GM13976 (cell line): ENCODE measurements around the gene TMEM117.

Experiments used
- DNase-seq: peaks from one replicate; pipeline ENCODE4 v3.0.0; 2012; ENCODE audit warnings: low spot score
- in situ Hi-C: fragments of 300-500 bp; cut with MboI; formaldehyde crosslinking; loops from one replicate; pipeline ENCODE4 v1.12.0; 2022; ENCODE audit warnings: low sequenced_read_pairs, mixed read lengths, inconsistent platforms; ENCODE audit not compliant: unreplicated experiment
- TF ChIP-seq, protein P1 (sequence below): IDR thresholded peaks from 2 replicates; pipeline ENCODE4 v1.5.1; 2012; ENCODE audit warnings: borderline replicate concordance, mild to moderate bottlenecking; ENCODE audit not compliant: insufficient read depth; ENCODE audit errors: extremely low read depth, missing control alignments, control extremely low read depth

TMEM117 gene

DNA sequence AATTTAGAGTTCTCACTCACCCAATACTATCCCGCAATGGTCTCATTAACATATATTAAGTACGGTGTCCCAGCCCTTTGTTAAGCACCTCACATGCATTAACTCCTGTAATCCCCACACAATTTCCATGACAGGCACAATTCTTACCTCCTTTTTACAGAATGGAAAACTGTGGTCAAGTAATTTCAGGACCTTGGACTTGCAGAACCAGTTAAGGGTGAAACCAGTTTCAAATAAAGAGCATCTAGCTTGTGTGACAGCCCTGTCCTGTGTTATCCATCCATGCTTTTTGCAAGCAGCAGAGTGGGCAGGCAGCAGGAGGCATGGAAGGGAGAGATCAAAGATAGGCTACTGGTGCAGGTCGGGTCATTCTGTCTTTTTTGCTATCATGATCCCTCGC lies 569.4 kb downstream of the TMEM117 start:
- TF ChIP-seq, protein P1, sequence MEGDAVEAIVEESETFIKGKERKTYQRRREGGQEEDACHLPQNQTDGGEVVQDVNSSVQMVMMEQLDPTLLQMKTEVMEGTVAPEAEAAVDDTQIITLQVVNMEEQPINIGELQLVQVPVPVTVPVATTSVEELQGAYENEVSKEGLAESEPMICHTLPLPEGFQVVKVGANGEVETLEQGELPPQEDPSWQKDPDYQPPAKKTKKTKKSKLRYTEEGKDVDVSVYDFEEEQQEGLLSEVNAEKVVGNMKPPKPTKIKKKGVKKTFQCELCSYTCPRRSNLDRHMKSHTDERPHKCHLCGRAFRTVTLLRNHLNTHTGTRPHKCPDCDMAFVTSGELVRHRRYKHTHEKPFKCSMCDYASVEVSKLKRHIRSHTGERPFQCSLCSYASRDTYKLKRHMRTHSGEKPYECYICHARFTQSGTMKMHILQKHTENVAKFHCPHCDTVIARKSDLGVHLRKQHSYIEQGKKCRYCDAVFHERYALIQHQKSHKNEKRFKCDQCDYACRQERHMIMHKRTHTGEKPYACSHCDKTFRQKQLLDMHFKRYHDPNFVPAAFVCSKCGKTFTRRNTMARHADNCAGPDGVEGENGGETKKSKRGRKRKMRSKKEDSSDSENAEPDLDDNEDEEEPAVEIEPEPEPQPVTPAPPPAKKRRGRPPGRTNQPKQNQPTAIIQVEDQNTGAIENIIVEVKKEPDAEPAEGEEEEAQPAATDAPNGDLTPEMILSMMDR, result no peak
- in situ Hi-C loops, result no loop called here
- no peak for DNase-seq

DNA sequence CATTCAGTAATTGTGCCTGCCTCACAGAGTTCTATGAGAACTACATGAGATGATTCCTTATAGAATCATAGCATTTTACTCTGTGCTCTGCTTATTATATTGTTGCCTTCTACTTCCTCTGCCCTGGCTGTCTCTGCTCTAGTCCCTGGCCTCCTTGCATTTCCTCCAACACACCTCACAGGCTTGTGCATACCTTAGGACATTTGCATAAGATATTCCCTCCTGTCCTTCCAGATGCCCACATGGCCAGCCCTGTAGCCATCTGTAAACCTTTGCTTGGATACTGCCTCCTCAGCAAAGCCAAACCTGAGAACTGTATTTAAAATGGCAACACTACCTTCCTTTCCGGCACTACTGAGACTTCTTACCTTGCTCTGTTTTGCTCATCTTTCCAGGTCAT lies 586.7 kb downstream of the TMEM117 start:
- no peak for DNase-seq
- TF ChIP-seq, protein P1, result no peak
- in situ Hi-C loops, result no loop called here

DNA sequence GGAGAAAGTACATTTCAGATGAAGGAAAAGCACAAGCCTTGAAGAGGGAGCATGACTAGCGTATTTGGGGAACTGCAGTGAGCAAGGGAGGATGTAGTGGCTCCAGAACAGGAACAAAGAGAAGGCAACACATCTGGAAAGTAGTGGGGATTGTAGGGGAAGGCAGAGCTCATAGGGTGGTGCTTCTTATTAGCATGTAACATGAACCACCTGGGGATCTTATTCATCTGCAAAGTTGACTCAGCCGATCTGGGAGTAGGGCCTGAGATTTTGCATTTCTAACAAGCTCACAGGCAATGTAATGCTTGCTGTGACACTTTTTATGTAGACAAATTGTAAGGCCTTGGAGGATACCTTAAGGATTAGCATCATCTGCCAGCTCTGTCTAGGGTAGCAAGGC lies 592.9 kb downstream of the TMEM117 start:
- in situ Hi-C loops, result loop anchor here (25.0 kb wide), 1 partner anchor 417 kb away; no protein-coding TSS in a partner anchor
- TF ChIP-seq, protein P1, result no peak
- DNase-seq, result no peak

DNA sequence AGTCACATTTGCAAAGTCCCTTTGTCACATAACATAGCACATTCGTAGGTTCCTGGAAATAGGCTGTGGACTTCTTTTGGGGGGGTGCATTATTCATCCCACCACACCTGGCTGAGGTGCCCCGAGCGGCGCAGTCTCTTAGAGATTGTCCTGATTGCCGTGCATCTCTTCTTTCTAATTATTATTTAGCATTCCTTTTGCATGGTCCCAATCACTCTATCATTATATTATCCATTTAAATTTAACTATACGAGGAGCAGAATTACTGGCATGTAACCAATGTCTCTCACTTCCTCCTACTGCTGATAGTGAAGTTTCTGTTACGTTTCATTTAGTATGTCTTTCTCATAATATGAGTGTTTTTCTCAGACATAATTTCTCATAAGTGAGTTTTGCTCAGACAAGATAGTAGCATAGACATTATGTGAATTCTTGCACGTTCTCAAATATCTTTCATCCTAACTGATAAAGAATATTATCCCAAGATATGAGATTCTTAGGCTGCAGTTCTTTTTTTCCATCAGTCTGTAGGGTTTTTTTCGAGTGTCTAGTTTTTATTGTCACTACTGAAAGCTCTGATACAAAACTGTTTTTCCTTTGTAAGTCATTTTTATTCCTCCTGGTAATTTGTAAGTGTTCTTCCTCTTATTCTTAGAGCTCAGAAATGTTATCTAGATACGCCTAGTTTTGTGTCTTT lies 595.9 kb downstream of the TMEM117 start:
- TF ChIP-seq, protein P1, result no peak
- in situ Hi-C loops, result loop anchor here (25.0 kb wide), 1 partner anchor 419 kb away; no protein-coding TSS in a partner anchor
- peak; percentile 9 for DNase-seq

- TF ChIP-seq, protein P1, result no peak
- no peak for DNase-seq
- in situ Hi-C loops, result loop anchor here (25.0 kb wide), 1 partner anchor 421 kb away; no protein-coding TSS in a partner anchor
Observed at GRCh38 chr12:44433659-44434058, 597.8 kb downstream of the TMEM117 start.

DNA sequence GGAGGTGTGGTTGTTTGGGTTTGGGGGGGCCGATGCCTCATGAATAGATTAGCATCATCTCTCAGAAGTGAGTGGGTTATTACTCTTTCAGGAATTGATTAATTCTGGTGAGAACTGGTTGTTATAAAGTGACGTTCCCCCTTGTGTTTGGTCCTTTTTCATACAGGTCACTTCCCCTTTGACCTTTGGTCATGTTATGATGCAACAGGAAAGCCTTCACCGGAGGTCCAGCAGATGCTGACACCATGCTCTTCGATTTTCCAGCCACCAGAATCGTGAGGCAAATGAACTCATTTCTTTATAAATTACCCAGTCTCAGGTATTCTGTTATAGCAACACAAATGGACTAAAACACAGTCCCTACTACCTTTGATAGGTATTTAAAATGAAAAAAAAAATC lies 600.9 kb downstream of the TMEM117 start:
- in situ Hi-C loops, result loop anchor here (25.0 kb wide), 1 partner anchor 424 kb away; no protein-coding TSS in a partner anchor
- TF ChIP-seq, protein P1, result no peak
- no peak for DNase-seq
